ENCODE data around the gene NOS1.

GRCh38 chr12:117298648-117299225 lies 62.7 kb downstream of the NOS1 start:
- TF ChIP-seq CTCF (IDR thresholded peaks at IDR 0.05 in 4 of 5, conservative IDR thresholded peaks at IDR 0.05 in 1 of 5) (no peak), POLR2A (IDR thresholded peaks at IDR 0.05) (no peak)
